Measurements from ENCODE around the gene FGFBP2. TPM values are rescaled to one million over a fixed set of nuclear protein-coding genes. Genes with fewer than 3 reads are reported as not detected.

The FGFBP2 gene
- total and polyA plus RNA-seq, 7 experiments from 2014 or later = 1.2 to 54.8 (median 2.7) TPM

GRCh38 chr4:15935504-15936402, 27.2 kb downstream of the FGFBP2 start:
- Mint-ChIP-seq H3K36me3 (no peaks in the 10 kb centered on the region), H3K9me3 (peaks cover 0 to 2% (median 0%) of the 10 kb centered on the region in 11 donors), H3K27me3 (peaks cover 0 to 42% (median 20%) of the 10 kb centered on the region in 5 donors), H3K27ac (no peak overlapping the region), H3K4me1 (peaks cover 0 to 3% (median 0%) of the 10 kb centered on the region in 7 donors), H3K4me3 (no peak overlapping the region)
- Histone ChIP-seq H3K4me1 (ENCODE audit: control insufficient read depth in 2 of 2, insufficient read depth in 2 of 2, low read length in 2 of 2) (no peaks in the 10 kb centered on the region), H3K36me3 (ENCODE audit: control insufficient read depth in 2 of 3, insufficient read depth in 3 of 3, low read length in 3 of 3) (no peaks in the 10 kb centered on the region), H3K4me3 (ENCODE audit: low read length) (no peak overlapping the region), H3K9me3 (ENCODE audit: control insufficient read depth in 2 of 3, low read length in 3 of 3) (no peaks in the 10 kb centered on the region), H3K27me3 (ENCODE audit: control insufficient read depth in 2 of 2, insufficient read depth in 2 of 2, low read length in 2 of 2) (no peaks in the 10 kb centered on the region), H3K27ac (ENCODE audit: low read depth, low read length) (no peak overlapping the region)
- DNase-seq = no peak
- ATAC-seq = no peak
- intact Hi-C loops (cut with micrococcal nuclease) = no loop called here
- CTCF ChIA-PET = no interaction called here
- POLR2A ChIA-PET = no interaction called here

GRCh38 chr4:15934259-15934658, 28.7 kb downstream of the FGFBP2 start:
- Mint-ChIP-seq H3K36me3 (no peaks in the 10 kb centered on the region), H3K27ac (no peak overlapping the region), H3K27me3 (peaks cover 0 to 40% (median 16%) of the 10 kb centered on the region in 5 donors), H3K4me1 (peaks cover 0 to 3% (median 0%) of the 10 kb centered on the region in 7 donors), H3K9me3 (no peaks in the 10 kb centered on the region), H3K4me3 (no peak overlapping the region)
- CTCF ChIA-PET = no interaction called here
- H3K27ac ChIP-seq (ENCODE audit: low read depth, low read length) = no peak overlapping the region
- ATAC-seq = no peak
- H3K4me3 ChIP-seq (ENCODE audit: low read length) = no peak overlapping the region
- POLR2A ChIA-PET = no interaction called here
- H3K9me3 ChIP-seq (ENCODE audit: control insufficient read depth in 2 of 3, low read length in 3 of 3) = no peaks in the 10 kb centered on the region
- intact Hi-C loops (cut with micrococcal nuclease) = no loop called here
- no peak for DNase-seq
- no peaks in the 10 kb centered on the region for H3K27me3 ChIP-seq (ENCODE audit: control insufficient read depth in 2 of 2, insufficient read depth in 2 of 2, low read length in 2 of 2)
- H3K4me1 ChIP-seq (ENCODE audit: control insufficient read depth in 2 of 2, insufficient read depth in 2 of 2, low read length in 2 of 2) = no peaks in the 10 kb centered on the region
- H3K36me3 ChIP-seq (ENCODE audit: control insufficient read depth in 2 of 3, insufficient read depth in 3 of 3, low read length in 3 of 3) = no peaks in the 10 kb centered on the region

- CTCF ChIA-PET = no interaction called here
- DNase-seq (no peak), ATAC-seq (no peak)
- H3K9me3 Mint-ChIP-seq = no peaks in the 10 kb centered on the region
- intact Hi-C loops (cut with micrococcal nuclease) = no loop called here
- peaks cover 0 to 3% (median 0%) of the 10 kb centered on the region in 7 donors for H3K4me1 Mint-ChIP-seq
- Histone ChIP-seq H3K27me3 (ENCODE audit: control insufficient read depth in 2 of 2, insufficient read depth in 2 of 2, low read length in 2 of 2) (no peaks in the 10 kb centered on the region), H3K36me3 (ENCODE audit: control insufficient read depth in 2 of 3, insufficient read depth in 3 of 3, low read length in 3 of 3) (no peaks in the 10 kb centered on the region), H3K4me3 (ENCODE audit: low read length) (no peak overlapping the region), H3K9me3 (ENCODE audit: control insufficient read depth in 2 of 3, low read length in 3 of 3) (no peaks in the 10 kb centered on the region), H3K27ac (ENCODE audit: low read depth, low read length) (no peak overlapping the region), H3K4me1 (ENCODE audit: control insufficient read depth in 2 of 2, insufficient read depth in 2 of 2, low read length in 2 of 2) (no peaks in the 10 kb centered on the region)
- peaks cover 0 to 33% (median 9%) of the 10 kb centered on the region in 5 donors for H3K27me3 Mint-ChIP-seq
- POLR2A ChIA-PET = interaction anchor here (0.6 kb wide), 1 partner anchor 557 kb away, joined by 5 read pairs; no protein-coding TSS in a partner anchor
- H3K27ac Mint-ChIP-seq = peak overlapping the region in 1 of 9 donors; percentile 0
- H3K4me3 Mint-ChIP-seq = no peak overlapping the region
- H3K36me3 Mint-ChIP-seq = no peaks in the 10 kb centered on the region
Measured at GRCh38 chr4:15931451-15932210, 31.3 kb downstream of the FGFBP2 start.

GRCh38 chr4:15930314-15930713, 32.7 kb downstream of the FGFBP2 start:
- H3K27ac Mint-ChIP-seq = peak overlapping the region in 1 of 9 donors; percentile 33
- no peaks in the 10 kb centered on the region for H3K27me3 ChIP-seq (ENCODE audit: control insufficient read depth in 2 of 2, insufficient read depth in 2 of 2, low read length in 2 of 2)
- no peak overlapping the region for H3K27ac ChIP-seq (ENCODE audit: low read depth, low read length)
- no peak overlapping the region for H3K4me3 ChIP-seq (ENCODE audit: low read length)
- H3K36me3 Mint-ChIP-seq = no peaks in the 10 kb centered on the region
- ChIA-PET POLR2A (no interaction called here), CTCF (no interaction called here)
- ATAC-seq = no peak
- peaks cover 0 to 5% (median 0%) of the 10 kb centered on the region in 7 donors for H3K4me1 Mint-ChIP-seq
- intact Hi-C loops (cut with micrococcal nuclease) = no loop called here
- H3K36me3 ChIP-seq (ENCODE audit: control insufficient read depth in 2 of 3, insufficient read depth in 3 of 3, low read length in 3 of 3) = no peaks in the 10 kb centered on the region
- peaks cover 0 to 33% (median 9%) of the 10 kb centered on the region in 5 donors for H3K27me3 Mint-ChIP-seq
- no peaks in the 10 kb centered on the region for H3K9me3 ChIP-seq (ENCODE audit: control insufficient read depth in 2 of 3, low read length in 3 of 3)
- H3K4me1 ChIP-seq (ENCODE audit: control insufficient read depth in 2 of 2, insufficient read depth in 2 of 2, low read length in 2 of 2) = no peaks in the 10 kb centered on the region
- DNase-seq = no peak
- H3K4me3 Mint-ChIP-seq = no peak overlapping the region
- H3K9me3 Mint-ChIP-seq = no peaks in the 10 kb centered on the region

- ATAC-seq = no peak
- Mint-ChIP-seq H3K27me3 (peaks cover 0 to 29% (median 8%) of the 10 kb centered on the region in 5 donors), H3K36me3 (no peaks in the 10 kb centered on the region), H3K27ac (no peak overlapping the region), H3K4me3 (no peak overlapping the region), H3K4me1 (peaks cover 0 to 5% (median 0%) of the 10 kb centered on the region in 7 donors), H3K9me3 (no peaks in the 10 kb centered on the region)
- ChIA-PET POLR2A (no interaction called here), CTCF (no interaction called here)
- no peaks in the 10 kb centered on the region for H3K27me3 ChIP-seq (ENCODE audit: control insufficient read depth in 2 of 2, insufficient read depth in 2 of 2, low read length in 2 of 2)
- no peaks in the 10 kb centered on the region for H3K4me1 ChIP-seq (ENCODE audit: control insufficient read depth in 2 of 2, insufficient read depth in 2 of 2, low read length in 2 of 2)
- no peaks in the 10 kb centered on the region for H3K9me3 ChIP-seq (ENCODE audit: control insufficient read depth in 2 of 3, low read length in 3 of 3)
- no peaks in the 10 kb centered on the region for H3K36me3 ChIP-seq (ENCODE audit: control insufficient read depth in 2 of 3, insufficient read depth in 3 of 3, low read length in 3 of 3)
- no peak overlapping the region for H3K27ac ChIP-seq (ENCODE audit: low read depth, low read length)
- intact Hi-C loops (cut with micrococcal nuclease) = no loop called here
- no peak for DNase-seq
- H3K4me3 ChIP-seq (ENCODE audit: low read length) = no peak overlapping the region
Measured at GRCh38 chr4:15929540-15929939, 33.4 kb downstream of the FGFBP2 start.

- no peak overlapping the region for H3K27ac ChIP-seq (ENCODE audit: low read depth, low read length)
- Mint-ChIP-seq H3K27me3 (peaks cover 0 to 33% (median 12%) of the 10 kb centered on the region in 5 donors), H3K9me3 (no peaks in the 10 kb centered on the region), H3K36me3 (no peaks in the 10 kb centered on the region), H3K4me1 (peaks cover 0 to 7% (median 0%) of the 10 kb centered on the region in 7 donors), H3K4me3 (no peak overlapping the region), H3K27ac (no peak overlapping the region)
- no peak for ATAC-seq
- POLR2A ChIA-PET = no interaction called here
- no peaks in the 10 kb centered on the region for H3K9me3 ChIP-seq (ENCODE audit: control insufficient read depth in 2 of 3, low read length in 3 of 3)
- intact Hi-C loops (cut with micrococcal nuclease) = no loop called here
- no peak overlapping the region for H3K4me3 ChIP-seq (ENCODE audit: low read length)
- no peaks in the 10 kb centered on the region for H3K4me1 ChIP-seq (ENCODE audit: control insufficient read depth in 2 of 2, insufficient read depth in 2 of 2, low read length in 2 of 2)
- CTCF ChIA-PET = no interaction called here
- no peak for DNase-seq
- no peaks in the 10 kb centered on the region for H3K27me3 ChIP-seq (ENCODE audit: control insufficient read depth in 2 of 2, insufficient read depth in 2 of 2, low read length in 2 of 2)
- H3K36me3 ChIP-seq (ENCODE audit: control insufficient read depth in 2 of 3, insufficient read depth in 3 of 3, low read length in 3 of 3) = no peaks in the 10 kb centered on the region
Measured at GRCh38 chr4:15928883-15929282, 34.1 kb downstream of the FGFBP2 start.
